K562 (cell line): ENCODE data around the gene KNG1. TPM values are rescaled to one million over a fixed set of nuclear protein-coding genes. Genes with fewer than 3 reads are reported as not detected.

Experiments used
- HMG20B ChIP-seq: fragments of 250-450 bp; sonication (Bioruptor Pico); IDR thresholded peaks from 2 replicates; pipeline ENCODE4 v1.5.0; 2021; ENCODE audit warnings: mild to moderate bottlenecking
- HOXB6 ChIP-seq: fragments of 250-450 bp; sonication (Bioruptor Pico); IDR thresholded peaks from 2 replicates; pipeline ENCODE4 v1.5.1; 2022; ENCODE audit warnings: mild to moderate bottlenecking, borderline replicate concordance
- RBM34 ChIP-seq: fragments of 200-400 bp; formaldehyde crosslinking; IDR thresholded peaks from 2 replicates; pipeline ENCODE4 v1.6.1; 2018; ENCODE audit warnings: low read length, borderline replicate concordance; ENCODE audit not compliant: insufficient read depth
- SAP30 ChIP-seq: fragments of 200-600 bp; sonication (generic); IDR thresholded peaks from 2 replicates; pipeline ENCODE4 v1.6.1; 2012; ENCODE audit warnings: borderline replicate concordance, low read depth, mild to moderate bottlenecking, moderate library complexity, low read length, control low read depth, inconsistent platforms; ENCODE audit not compliant: insufficient read depth, poor library complexity, severe bottlenecking
- TAF1 ChIP-seq: IDR thresholded peaks from 2 replicates; pipeline ENCODE4 v1.6.1; 2011; ENCODE audit warnings: mild to moderate bottlenecking, low read length, moderate library complexity; ENCODE audit not compliant: insufficient read depth, control insufficient read depth, severe bottlenecking; ENCODE audit errors: extremely low read depth
- TEAD1 ChIP-seq, 2 experiments: fragments of 450-650 bp in 1 of 2; sonication (generic) in 1 of 2; formaldehyde crosslinking; IDR thresholded peaks; 2 replicates each; pipeline versions ENCODE4 v1.4.0 to v1.8.0; 2020 to 2022; ENCODE audit warnings: mild to moderate bottlenecking in 2 of 2, missing genetic modification reagents in 1 of 2
- XRCC5 ChIP-seq: fragments of 200-400 bp; formaldehyde crosslinking; IDR thresholded peaks from 2 replicates; pipeline ENCODE4 v1.6.1; 2017; ENCODE audit warnings: low read depth, mild to moderate bottlenecking, low read length
- ZFPM2 ChIP-seq: fragments of 250-450 bp; sonication (Bioruptor Pico); IDR thresholded peaks from 2 replicates; pipeline ENCODE4 v1.5.1; 2022; ENCODE audit warnings: mild to moderate bottlenecking
- ZNF780A ChIP-seq: fragments of 250-450 bp; sonication (Bioruptor Pico); IDR thresholded peaks from 2 replicates; pipeline ENCODE4 v1.5.0; 2021; ENCODE audit warnings: mild to moderate bottlenecking
- polyA plus RNA-seq, 8 experiments: library from polyadenylated mRNA; depleted of rRNA in 4 of 8; stranded (reverse) in 5 of 8; unstranded in 3 of 8; fragments of >200 nt; fragmentation: Nextera tagmentation in 2 of 8; fragmentation: Illumina TruSeq in 1 of 8; extraction: Ambion mirVana in 2 of 8; extraction: Trizol in 1 of 8; gene quantifications; 2 replicates each; pipeline versions ENCODE4 v1.2.1 to v1.2.3, GENCODE V29; 2011 to 2014; ENCODE audit warnings: inconsistent platforms in 1 of 8, missing spikeins in 1 of 8
- total RNA-seq, 7 experiments: library from RNA; depleted of rRNA in 6 of 7; stranded (reverse); fragments of >200 nt in 6 of 7; fragmentation: Illumina TruSeq in 2 of 7; extraction: Trizol in 2 of 7; gene quantifications; 2 replicates each; pipeline versions ENCODE4 v1.2.1 to v1.2.3, GENCODE V29; 2011 to 2021; ENCODE audit warnings: low replicate concordance in 1 of 7
- TF ChIP-seq, protein P1 (sequence below): sonication (generic); formaldehyde crosslinking; IDR thresholded peaks from 2 replicates; pipeline ENCODE4 v1.8.0; 2022; ENCODE audit warnings: mild to moderate bottlenecking, missing genetic modification reagents
- TF ChIP-seq, protein P2 (sequence below), 3 experiments: fragments of 200-800 bp in 1 of 3; sonication (Bioruptor generic) in 1 of 3; sonication (generic) in 1 of 3; formaldehyde crosslinking in 1 of 3; IDR thresholded peaks; 2 replicates each; pipeline versions ENCODE4 v1.6.1 to v1.8.0; 2016 to 2022; ENCODE audit warnings: mild to moderate bottlenecking in 2 of 3, missing compliant biosample characterization in 2 of 3, missing genetic modification characterization in 2 of 3, missing genetic modification reagents in 1 of 3
- TF ChIP-seq, protein P3 (sequence below): fragments of 450-650 bp; formaldehyde crosslinking; IDR thresholded peaks from 2 replicates; pipeline ENCODE4 v1.4.0; 2020; ENCODE audit warnings: mild to moderate bottlenecking

KNG1 gene
- total and polyA plus RNA-seq, 9 of the 15 experiments (the other 6 are each of a cell fraction or from before 2014, with no cell fraction given) = 0.09 TPM; not detected in 8

DNA sequence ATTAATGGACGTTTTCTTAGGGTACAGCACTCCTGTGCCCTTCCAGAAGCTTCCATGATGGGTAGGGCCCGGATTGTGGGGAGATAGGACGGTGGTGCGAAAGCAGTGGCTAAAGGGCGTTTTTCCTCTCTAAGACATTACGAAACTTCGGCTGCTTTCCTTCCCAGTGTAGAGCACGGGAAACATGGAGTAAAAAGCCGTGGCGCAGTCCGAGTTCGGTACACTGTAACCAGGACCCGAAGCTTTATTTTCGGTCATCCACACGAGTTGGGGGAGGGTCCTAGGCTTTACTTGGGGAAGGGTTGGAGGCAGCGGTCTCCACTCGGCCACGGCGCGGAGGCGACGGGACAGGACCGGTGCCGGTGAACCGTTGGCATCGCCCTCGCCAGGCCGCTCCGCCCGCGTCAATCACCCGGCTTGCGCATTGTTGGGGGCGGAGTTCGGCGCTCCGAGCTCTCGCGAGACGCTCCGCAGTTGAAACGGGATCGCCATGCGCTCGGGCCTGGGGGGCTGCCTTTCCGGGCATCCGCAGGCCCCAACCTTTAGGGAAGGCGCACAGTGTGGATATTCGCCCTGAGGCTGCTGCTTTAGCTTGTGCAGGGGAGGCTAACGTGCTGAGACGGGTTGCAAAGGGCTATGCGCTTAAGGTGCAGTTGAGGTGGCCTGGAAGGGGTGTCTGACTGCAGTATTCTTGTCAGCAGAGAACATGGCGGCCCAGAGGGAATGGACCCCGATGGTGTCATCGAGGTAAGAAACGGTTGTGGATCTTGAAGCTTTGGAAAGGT is 66.8 kb downstream of the KNG1 start (continued):
- TF ChIP-seq, protein P1, sequence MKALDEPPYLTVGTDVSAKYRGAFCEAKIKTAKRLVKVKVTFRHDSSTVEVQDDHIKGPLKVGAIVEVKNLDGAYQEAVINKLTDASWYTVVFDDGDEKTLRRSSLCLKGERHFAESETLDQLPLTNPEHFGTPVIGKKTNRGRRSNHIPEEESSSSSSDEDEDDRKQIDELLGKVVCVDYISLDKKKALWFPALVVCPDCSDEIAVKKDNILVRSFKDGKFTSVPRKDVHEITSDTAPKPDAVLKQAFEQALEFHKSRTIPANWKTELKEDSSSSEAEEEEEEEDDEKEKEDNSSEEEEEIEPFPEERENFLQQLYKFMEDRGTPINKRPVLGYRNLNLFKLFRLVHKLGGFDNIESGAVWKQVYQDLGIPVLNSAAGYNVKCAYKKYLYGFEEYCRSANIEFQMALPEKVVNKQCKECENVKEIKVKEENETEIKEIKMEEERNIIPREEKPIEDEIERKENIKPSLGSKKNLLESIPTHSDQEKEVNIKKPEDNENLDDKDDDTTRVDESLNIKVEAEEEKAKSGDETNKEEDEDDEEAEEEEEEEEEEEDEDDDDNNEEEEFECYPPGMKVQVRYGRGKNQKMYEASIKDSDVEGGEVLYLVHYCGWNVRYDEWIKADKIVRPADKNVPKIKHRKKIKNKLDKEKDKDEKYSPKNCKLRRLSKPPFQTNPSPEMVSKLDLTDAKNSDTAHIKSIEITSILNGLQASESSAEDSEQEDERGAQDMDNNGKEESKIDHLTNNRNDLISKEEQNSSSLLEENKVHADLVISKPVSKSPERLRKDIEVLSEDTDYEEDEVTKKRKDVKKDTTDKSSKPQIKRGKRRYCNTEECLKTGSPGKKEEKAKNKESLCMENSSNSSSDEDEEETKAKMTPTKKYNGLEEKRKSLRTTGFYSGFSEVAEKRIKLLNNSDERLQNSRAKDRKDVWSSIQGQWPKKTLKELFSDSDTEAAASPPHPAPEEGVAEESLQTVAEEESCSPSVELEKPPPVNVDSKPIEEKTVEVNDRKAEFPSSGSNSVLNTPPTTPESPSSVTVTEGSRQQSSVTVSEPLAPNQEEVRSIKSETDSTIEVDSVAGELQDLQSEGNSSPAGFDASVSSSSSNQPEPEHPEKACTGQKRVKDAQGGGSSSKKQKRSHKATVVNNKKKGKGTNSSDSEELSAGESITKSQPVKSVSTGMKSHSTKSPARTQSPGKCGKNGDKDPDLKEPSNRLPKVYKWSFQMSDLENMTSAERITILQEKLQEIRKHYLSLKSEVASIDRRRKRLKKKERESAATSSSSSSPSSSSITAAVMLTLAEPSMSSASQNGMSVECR = peak; percentile 74; the same call in 1 of the 2 replicates
- no peak for TF ChIP-seq RBM34
- no peak; a peak in 2 of 4 replicates for TF ChIP-seq TEAD1 (CRISPR knock-in tag; IDR thresholded peaks at IDR 0.05)
- TF ChIP-seq TAF1 = no peak
- TF ChIP-seq, protein P2, sequence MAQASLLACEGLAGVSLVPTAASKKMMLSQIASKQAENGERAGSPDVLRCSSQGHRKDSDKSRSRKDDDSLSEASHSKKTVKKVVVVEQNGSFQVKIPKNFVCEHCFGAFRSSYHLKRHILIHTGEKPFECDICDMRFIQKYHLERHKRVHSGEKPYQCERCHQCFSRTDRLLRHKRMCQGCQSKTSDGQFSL (CRISPR knock-in tag; IDR thresholded peaks at IDR 0.05) = no peak
- TF ChIP-seq, protein P2 (tag; IDR thresholded peaks at IDR 0.05) = 0 out of 4 replicates have a peak, but pooled peaks of 1 of the 2 experiments have one; percentile 25
- TF ChIP-seq HOXB6 (CRISPR knock-in tag) = no peak; the same call in 1 of the 2 replicates
- TF ChIP-seq SAP30 = peak; percentile 20
- no peak for TF ChIP-seq HMG20B (CRISPR knock-in tag)
- no peak for TF ChIP-seq ZFPM2 (CRISPR knock-in tag)
- TF ChIP-seq ZNF780A (CRISPR knock-in tag) = peak; percentile 61; the same call in 1 of the 2 replicates
- no peak for TF ChIP-seq XRCC5
- TF ChIP-seq, protein P3, sequence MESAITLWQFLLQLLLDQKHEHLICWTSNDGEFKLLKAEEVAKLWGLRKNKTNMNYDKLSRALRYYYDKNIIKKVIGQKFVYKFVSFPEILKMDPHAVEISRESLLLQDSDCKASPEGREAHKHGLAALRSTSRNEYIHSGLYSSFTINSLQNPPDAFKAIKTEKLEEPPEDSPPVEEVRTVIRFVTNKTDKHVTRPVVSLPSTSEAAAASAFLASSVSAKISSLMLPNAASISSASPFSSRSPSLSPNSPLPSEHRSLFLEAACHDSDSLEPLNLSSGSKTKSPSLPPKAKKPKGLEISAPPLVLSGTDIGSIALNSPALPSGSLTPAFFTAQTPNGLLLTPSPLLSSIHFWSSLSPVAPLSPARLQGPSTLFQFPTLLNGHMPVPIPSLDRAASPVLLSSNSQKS (CRISPR knock-in tag) = 0 out of 2 replicates have a peak, but pooled peaks have one; percentile 6
